Adrenal gland (tissue), 12 donors: ENCODE measurements around the gene ASTN2. TPM values are rescaled to one million over a fixed set of nuclear protein-coding genes. Genes with fewer than 3 reads are reported as not detected.

Experiments
- DNase-seq, 7 donors: peaks; one replicate each; pipeline ENCODE4 v3.0.0-alpha.2; 2019 to 2020
- H3K27ac ChIP-seq, 5 donors: fragments of 200-600 bp; sonication (generic) in 4 of 5; 1 replicate in 3 of 5; 2 replicates in 2 of 5; pipeline versions ENCODE4 v1.5.1 to v1.8.0; 2016 to 2020; ENCODE audit warnings: mild to moderate bottlenecking in 1 of 5
- H3K27me3 ChIP-seq: fragments of 200-600 bp; 2 replicates; pipeline ENCODE4 v1.8.0; 2021
- H3K36me3 ChIP-seq, 2 donors: fragments of 200-600 bp; replicated peaks in 1 of 2; 1 replicate in 1 of 2; 2 replicates in 1 of 2; pipeline versions ENCODE4 v1.5.1 to v1.8.0; 2018 to 2022
- H3K4me1 ChIP-seq, 2 donors: fragments of 200-600 bp; replicated peaks in 1 of 2; 1 replicate in 1 of 2; 2 replicates in 1 of 2; pipeline versions ENCODE4 v1.5.1 to v1.8.0; 2018 to 2021
- H3K4me3 ChIP-seq, 4 donors: fragments of 200-600 bp; sonication (generic) in 3 of 4; one replicate each; pipeline ENCODE4 v1.5.1; 2016 to 2018
- H3K9me3 ChIP-seq, 3 donors: fragments of 200-600 bp; sonication (generic) in 1 of 3; replicated peaks in 1 of 3; 1 replicate in 2 of 3; 2 replicates in 1 of 3; pipeline versions ENCODE4 v1.5.1 to v1.8.0; 2016 to 2021
- CTCF ChIP-seq, 6 experiments: fragments of 450-650 bp in 4 of 6; fragments of 200-600 bp in 2 of 6; sonication (generic) in 1 of 6; IDR thresholded peaks; 1 replicate in 5 of 6; 2 replicates in 1 of 6; pipeline versions ENCODE4 v1.5.1 to v1.8.0; 2016 to 2021; ENCODE audit warnings: antibody characterized with exemption in 6 of 6, mild to moderate bottlenecking in 2 of 6, moderate library complexity in 1 of 6
- POLR2A ChIP-seq, 2 donors: fragments of 450-650 bp; IDR thresholded peaks; one replicate each; pipeline ENCODE4 v1.6.1; 2017; ENCODE audit warnings: antibody characterized with exemption in 2 of 2, mild to moderate bottlenecking in 2 of 2, moderate library complexity in 1 of 2
- WGBS, 4 donors: extraction: QIAGEN DNeasy Blood & Tissue Kit in 2 of 4; methylation state at CpG; one replicate each; pipeline versions ENCODE4 v1.1.5 to v1.1.7; 2013 to 2017; 5-methylcytosine and 5-hydroxymethylcytosine counted together
- intact Hi-C, 2 donors: fragments of 100-400 bp; cut with DNase I; formaldehyde crosslinking; loops; one replicate each; pipeline versions ENCODE4 v1.14.1 to v1.15.0; 2022 to 2023
- polyA plus RNA-seq, 3 donors: library from polyadenylated mRNA; stranded (reverse); fragments of 200-250 nt in 2 of 3; fragments of 350-450 nt in 1 of 3; fragmentation: Illumina TruSeq in 1 of 3; extraction: RNeasy Lipid Tissue Mini Kit (QIAGEN cat#74804) in 1 of 3; gene quantifications; one replicate each; pipeline ENCODE4 v1.2.3, GENCODE V29; 2013 to 2014
- total RNA-seq, 9 donors: library from RNA; depleted of rRNA in 4 of 9; stranded (reverse); fragments of >200 nt in 4 of 9; fragments of 120-200 nt in 1 of 9; fragmentation: NEBNext Ultra II Directional in 1 of 9; extraction: Animal tissue kit (Norgen Biotek cat#: 25700) in 1 of 9; gene quantifications; one replicate each; pipeline versions ENCODE4 v1.1.0 to v1.2.4, GENCODE V29; 2013 to 2023
- donor health status: healthy with polysubstance abuse.
- donor health status: Bipolar disorder and iron deficiency.
- donor health status: DM: yes; HTN: yes; CAD: no.
- donor health status: DM: no; HTN: no; CAD: no.
- donor health status: DM: no; HTN: no; CAD: no.
- donor health status: DM: yes; HTN: yes; CAD: no.

Gene ASTN2
- total and polyA plus RNA-seq, 12 donors = 2.5 to 15.6 (median 6.8) TPM

- TF ChIP-seq POLR2A (IDR thresholded peaks at IDR 0.05) (no peak), CTCF (IDR thresholded peaks at IDR 0.05) (no peak)
- H3K36me3 ChIP-seq = no peaks in the 10 kb centered on the region
- H3K4me1 ChIP-seq = no peaks in the 10 kb centered on the region
- H3K9me3 ChIP-seq = no peaks in the 10 kb centered on the region
- WGBS, 4 donors = 86 to 96% (median 87%) methylated on average over 2 of the region's 2 CpGs
- intact Hi-C loops = no loop called here
- no peak overlapping the region for H3K4me3 ChIP-seq
- no peak for DNase-seq
- H3K27ac ChIP-seq = no peak overlapping the region
- H3K27me3 ChIP-seq = no peaks in the 10 kb centered on the region
Measured at GRCh38 chr9:116451500-116452115, 963.2 kb downstream of the ASTN2 start.

- DNase-seq = no peak
Measured at GRCh38 chr9:116450378-116451139, 964.3 kb downstream of the ASTN2 start.

GRCh38 chr9:116449949-116450348, 964.9 kb downstream of the ASTN2 start:
- Histone ChIP-seq H3K4me1 (no peaks in the 10 kb centered on the region), H3K9me3 (no peaks in the 10 kb centered on the region), H3K4me3 (no peak overlapping the region), H3K27ac (peak overlapping the region in 1 of 5 donors; percentile 16), H3K27me3 (no peaks in the 10 kb centered on the region), H3K36me3 (no peaks in the 10 kb centered on the region)
- DNase-seq = no peak
- WGBS, 4 donors = 89 to 92% (median 90%) methylated on average over 3 of the region's 3 CpGs
- no peak for TF ChIP-seq CTCF (IDR thresholded peaks at IDR 0.05)
- TF ChIP-seq POLR2A (IDR thresholded peaks at IDR 0.05) = no peak
- intact Hi-C loops = no loop called here

More at GRCh38 chr9:116450378-116451139, 964.3 kb downstream of the ASTN2 start:
- Histone ChIP-seq H3K27ac (peak overlapping the region in 2 of 5 donors; percentile 3 to 16), H3K4me1 (no peaks in the 10 kb centered on the region), H3K36me3 (no peaks in the 10 kb centered on the region), H3K9me3 (no peaks in the 10 kb centered on the region), H3K4me3 (no peak overlapping the region), H3K27me3 (no peaks in the 10 kb centered on the region)
- intact Hi-C loops = no loop called here
- no peak for TF ChIP-seq POLR2A (IDR thresholded peaks at IDR 0.05)
- WGBS, 4 donors = 68 to 81% (median 72%) methylated on average over 3 of the region's 3 CpGs

GRCh38 chr9:116448431-116448830, 966.4 kb downstream of the ASTN2 start:
- no peak overlapping the region for H3K4me3 ChIP-seq
- peak overlapping the region in 1 of 5 donors; percentile 50 for H3K27ac ChIP-seq
- H3K4me1 ChIP-seq = no peaks in the 10 kb centered on the region
- no peak for DNase-seq
- intact Hi-C loops = no loop called here
- WGBS, 4 donors = 74 to 88% (median 85%) methylated on average over 3 of the region's 3 CpGs
- H3K36me3 ChIP-seq = no peaks in the 10 kb centered on the region
- H3K27me3 ChIP-seq = no peaks in the 10 kb centered on the region
- H3K9me3 ChIP-seq = no peaks in the 10 kb centered on the region
- TF ChIP-seq POLR2A (IDR thresholded peaks at IDR 0.05) = no peak
- TF ChIP-seq CTCF (IDR thresholded peaks at IDR 0.05) = no peak
